ENCODE data around the gene BOC. TPM values are rescaled to one million over a fixed set of nuclear protein-coding genes. Genes with fewer than 3 reads are reported as not detected.

BOC gene
- total RNA-seq, 1 donor from 2014 or later = under 0.01 TPM

- no peak for DNase-seq
Observed at GRCh38 chr3:113193719-113194118, 17.6 kb upstream of the BOC start.

- DNase-seq = no peak
Observed at GRCh38 chr3:113194823-113195401, 16.4 kb upstream of the BOC start.

DNA sequence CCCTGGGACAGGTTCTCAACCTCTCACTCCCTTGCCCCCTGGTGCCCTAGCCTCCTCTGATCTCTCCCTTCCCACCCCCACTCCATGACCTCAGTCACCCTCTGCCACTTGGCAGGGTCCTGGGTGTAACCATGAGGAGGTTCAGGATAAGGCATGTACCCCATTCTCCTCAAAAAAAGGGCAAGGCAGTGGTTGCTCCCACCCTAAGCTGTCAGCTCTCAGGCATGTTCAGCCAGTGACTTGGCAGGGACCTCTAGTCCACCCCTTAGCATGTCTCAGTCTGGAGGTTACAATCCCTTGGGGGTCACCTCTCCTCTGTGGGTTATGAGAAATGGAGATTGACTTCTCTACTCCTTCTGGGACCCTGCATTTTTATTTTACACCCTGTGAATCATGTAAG lies 11.0 kb upstream of the BOC start:
- DNase-seq = no peak

- no peak for DNase-seq
Observed at GRCh38 chr3:113200946-113201345, 10.4 kb upstream of the BOC start.

DNA sequence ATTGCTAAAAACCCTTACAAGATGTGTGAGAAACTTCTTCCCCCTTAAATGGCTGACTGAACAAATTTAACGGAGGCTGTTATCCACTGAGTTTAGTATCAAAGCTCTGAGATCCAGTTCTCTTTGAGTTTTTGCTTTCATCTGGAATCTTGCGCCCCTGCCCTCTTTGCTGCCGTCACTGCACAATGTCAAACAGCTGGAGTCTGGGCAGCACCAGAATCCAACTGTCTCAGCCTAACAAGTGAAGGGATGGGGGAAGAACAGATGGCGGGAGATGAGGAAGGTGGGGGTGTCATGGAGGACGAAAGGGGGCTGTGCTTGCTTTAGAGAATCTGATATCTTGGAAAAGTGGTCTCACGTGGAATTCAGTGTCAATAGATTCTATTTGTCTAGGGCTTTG lies 7.0 kb upstream of the BOC start:
- DNase-seq = no peak

GRCh38 chr3:113205481-113205880 lies 5.9 kb upstream of the BOC start:
- DNase-seq = no peak

GRCh38 chr3:113210604-113211329 lies 590 bp upstream of the BOC start:
- no peak for DNase-seq

GRCh38 chr3:113212150-113212843 lies 940 bp downstream of the BOC start:
- DNase-seq = peak; percentile 18

- DNase-seq = no peak
Observed at GRCh38 chr3:113212844-113213375, 1.6 kb downstream of the BOC start.

DNA sequence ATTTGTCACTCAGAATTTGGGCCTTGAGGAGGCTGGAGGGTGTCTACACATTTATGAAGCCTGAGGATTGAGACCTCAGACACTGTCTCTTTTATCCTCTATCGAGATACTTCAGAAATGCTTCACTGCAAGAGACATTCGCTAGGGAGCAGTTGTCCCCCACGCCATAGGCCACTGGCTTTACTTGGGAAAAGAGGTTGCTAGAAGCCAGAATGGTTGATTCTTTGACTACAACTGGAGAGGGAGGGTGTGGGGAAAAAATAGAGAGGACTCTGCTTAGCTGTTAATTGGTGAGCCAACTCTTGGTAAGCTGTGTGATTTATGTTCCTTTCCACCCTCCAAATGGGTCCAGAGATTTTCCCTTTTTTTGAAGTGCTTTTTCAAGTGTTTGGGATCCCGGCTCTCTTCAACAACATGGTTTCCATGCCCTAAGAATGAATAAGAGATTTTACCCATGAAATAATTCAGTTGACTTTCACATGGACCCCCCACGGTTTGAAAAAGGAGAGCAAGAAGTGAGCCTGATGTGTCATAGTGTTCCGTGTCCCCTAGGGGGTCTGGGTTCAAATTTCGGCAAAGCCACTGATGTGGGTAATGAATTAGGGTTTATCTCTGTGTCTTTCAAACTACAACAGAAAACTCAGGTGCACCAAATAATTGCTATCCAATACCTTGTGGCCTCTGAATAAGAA lies 2.7 kb downstream of the BOC start:
- no peak for DNase-seq

DNA sequence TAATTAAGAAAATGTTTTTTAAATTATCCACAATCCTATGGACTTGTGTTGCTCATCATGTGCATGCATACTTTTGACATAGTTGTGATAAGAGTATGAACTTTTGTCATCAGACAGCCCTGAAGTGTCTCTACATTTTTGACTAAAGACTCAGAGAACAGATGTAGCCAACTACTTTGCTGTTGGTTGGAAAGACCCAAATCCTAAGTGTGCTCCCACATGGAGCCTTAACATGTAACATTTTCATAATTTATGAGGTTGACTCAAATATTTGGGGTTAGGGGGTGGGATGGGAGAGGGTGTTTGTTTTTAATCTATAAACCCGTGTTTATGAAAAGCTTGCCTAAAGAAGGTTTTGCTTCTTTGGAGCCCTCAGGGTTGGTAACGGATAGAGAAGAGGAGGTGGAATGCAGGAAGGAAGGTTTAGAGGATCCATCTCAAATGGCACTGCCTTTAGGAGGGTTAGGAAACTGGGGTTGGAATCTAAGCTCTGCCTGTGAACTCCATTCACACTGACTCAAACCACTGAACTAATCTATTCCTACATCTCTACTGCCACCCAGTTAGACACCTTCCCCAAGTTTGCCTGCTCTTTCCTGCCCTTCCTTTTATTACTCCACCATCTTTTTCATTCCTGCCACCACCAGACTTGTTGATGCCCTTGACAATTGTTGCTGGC lies 3.7 kb downstream of the BOC start:
- no peak for DNase-seq

- DNase-seq = no peak
Observed at GRCh38 chr3:113216393-113216792, 5.0 kb downstream of the BOC start.

GRCh38 chr3:113218011-113218680 lies 6.8 kb downstream of the BOC start:
- DNase-seq = no peak

GRCh38 chr3:113218681-113219045 lies 7.3 kb downstream of the BOC start:
- no peak for DNase-seq

GRCh38 chr3:113219605-113220300 lies 8.4 kb downstream of the BOC start:
- DNase-seq = no peak

- no peak for DNase-seq
Observed at GRCh38 chr3:113220721-113221120, 9.4 kb downstream of the BOC start.

DNA sequence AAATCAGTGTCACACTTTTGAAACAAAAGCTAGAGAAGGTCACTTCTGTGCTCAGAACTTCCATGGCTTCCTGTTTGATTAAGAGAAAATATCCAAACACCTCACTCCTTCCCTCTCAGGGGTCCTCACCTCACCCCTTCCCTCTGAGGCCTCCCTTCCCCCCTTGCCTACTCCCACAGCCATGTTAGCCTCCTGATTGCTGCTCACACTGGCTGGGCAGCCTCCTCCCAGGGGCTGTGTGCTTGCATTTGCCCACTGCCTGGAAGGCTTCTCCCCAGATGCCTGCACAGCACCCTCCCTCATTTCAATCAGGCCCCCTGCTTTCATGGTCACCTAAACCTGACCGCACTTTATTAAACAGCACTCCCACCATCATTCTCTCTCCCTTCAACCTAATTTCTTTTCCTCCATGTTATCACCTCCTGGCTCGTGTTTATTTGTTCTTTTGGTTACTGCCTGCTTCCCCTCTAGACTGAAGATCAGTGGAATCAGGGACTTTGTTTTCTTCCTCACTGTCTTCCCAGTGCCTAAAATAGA lies 10.4 kb downstream of the BOC start:
- no peak for DNase-seq

- no peak for DNase-seq
Observed at GRCh38 chr3:113222451-113223086, 11.2 kb downstream of the BOC start.

DNA sequence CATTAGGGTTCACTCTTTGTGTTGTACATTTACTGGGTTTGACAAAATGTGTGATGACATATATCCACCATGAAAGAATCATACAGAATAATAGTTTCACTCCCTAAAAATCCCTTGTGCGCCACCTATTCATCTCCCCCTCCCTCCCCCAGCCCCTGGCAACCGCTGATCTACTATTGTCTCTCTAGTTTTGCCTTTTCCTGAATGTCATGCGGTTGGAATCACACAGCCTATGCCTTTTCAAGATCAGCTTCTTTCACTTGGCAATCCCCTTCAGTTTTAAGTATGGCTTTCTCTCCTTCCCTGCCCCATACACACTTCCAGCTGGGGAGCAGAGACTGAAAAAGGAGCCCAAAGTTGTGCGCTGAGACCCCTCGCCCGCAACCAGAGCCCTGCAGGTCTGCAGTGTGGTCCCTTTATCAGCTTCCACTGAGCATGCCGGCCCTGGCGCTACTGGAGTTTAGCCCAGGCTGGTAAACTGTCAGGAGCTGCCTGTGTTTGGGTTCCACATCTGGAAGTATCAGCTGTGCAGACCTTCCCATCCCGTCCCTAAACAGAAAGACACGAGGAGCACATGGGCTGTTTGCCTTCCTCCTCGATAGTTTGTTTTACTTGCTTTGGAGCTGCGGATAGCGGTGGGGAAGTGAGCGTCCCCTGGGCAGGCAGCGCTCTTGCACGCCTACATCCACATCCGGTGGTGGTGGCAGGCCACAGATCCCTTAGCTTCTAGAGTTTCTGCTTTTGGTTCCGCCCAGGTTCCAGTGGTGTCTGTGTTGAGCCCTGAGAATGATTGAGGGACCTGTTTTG lies 12.3 kb downstream of the BOC start:
- no peak for DNase-seq

GRCh38 chr3:113225286-113225685 lies 13.9 kb downstream of the BOC start:
- no peak for DNase-seq
